ENCODE results near the gene RASGRP2.
"Not testable (repeated sequence)": the region's sequence is repeated elsewhere in the genome, so short reads cannot be mapped to it uniquely, and the experiment has no call there.

The RASGRP2 gene

GRCh38 chr11:64710418-64711137 lies 33.4 kb downstream of the RASGRP2 start:
- TF ChIP-seq CTCF (IDR thresholded peaks at IDR 0.05; ENCODE audit: extremely low read depth, missing control alignments) = no peak
- no peak for DNase-seq (ENCODE audit: low spot score)

- no peak for DNase-seq (ENCODE audit: low spot score)
- TF ChIP-seq CTCF (IDR thresholded peaks at IDR 0.05; ENCODE audit: extremely low read depth, missing control alignments) = no peak
These were observed 38.4 kb downstream of the RASGRP2 start for GRCh38 chr11:64705501-64705900.

- DNase-seq (ENCODE audit: low spot score) = no peak
- no peak for TF ChIP-seq CTCF (IDR thresholded peaks at IDR 0.05; ENCODE audit: extremely low read depth, missing control alignments)
These were observed 40.9 kb downstream of the RASGRP2 start for GRCh38 chr11:64703048-64703447.

- not testable (repeated sequence) for DNase-seq (ENCODE audit: low spot score)
These were observed 42.0 kb downstream of the RASGRP2 start for GRCh38 chr11:64701956-64702355.

GRCh38 chr11:64698427-64698826 lies 45.5 kb downstream of the RASGRP2 start:
- DNase-seq (ENCODE audit: low spot score) = no peak
- no peak for TF ChIP-seq CTCF (IDR thresholded peaks at IDR 0.05; ENCODE audit: extremely low read depth, missing control alignments)

DNA sequence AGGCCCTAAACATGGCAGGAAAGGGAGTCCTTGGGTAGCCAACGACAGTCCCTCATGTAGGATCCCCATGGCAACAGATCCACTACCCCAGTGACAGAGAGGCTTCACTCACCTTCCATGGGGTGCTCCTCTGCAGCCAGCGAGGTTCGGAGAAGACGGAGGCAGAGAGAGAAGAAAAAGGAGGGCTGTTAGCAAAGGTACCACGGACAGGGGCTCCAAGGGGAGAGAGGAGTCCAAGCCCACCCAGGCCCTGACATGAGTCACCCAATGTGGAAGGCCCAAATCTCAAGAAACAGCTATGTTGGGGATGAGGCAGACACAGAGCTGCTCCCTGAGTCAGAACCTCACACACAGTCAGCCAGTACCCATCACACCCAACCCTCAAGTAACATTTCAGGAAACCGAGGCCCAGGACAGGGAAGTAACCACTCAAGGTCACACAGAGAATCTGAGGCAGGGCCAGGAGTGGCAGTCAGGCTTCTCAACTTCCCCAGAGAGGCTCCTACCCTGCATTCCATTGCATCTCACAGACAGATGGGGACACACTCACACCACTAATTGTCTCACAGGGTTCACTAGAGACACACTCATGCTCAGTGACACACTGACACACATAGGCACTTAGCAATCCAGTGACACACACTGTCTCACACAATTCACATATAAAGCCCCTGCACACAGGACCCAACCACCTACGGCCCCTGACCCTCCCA lies 46.1 kb downstream of the RASGRP2 start:
- DNase-seq (ENCODE audit: low spot score) = no peak
- TF ChIP-seq CTCF (IDR thresholded peaks at IDR 0.05; ENCODE audit: extremely low read depth, missing control alignments) = no peak

DNA sequence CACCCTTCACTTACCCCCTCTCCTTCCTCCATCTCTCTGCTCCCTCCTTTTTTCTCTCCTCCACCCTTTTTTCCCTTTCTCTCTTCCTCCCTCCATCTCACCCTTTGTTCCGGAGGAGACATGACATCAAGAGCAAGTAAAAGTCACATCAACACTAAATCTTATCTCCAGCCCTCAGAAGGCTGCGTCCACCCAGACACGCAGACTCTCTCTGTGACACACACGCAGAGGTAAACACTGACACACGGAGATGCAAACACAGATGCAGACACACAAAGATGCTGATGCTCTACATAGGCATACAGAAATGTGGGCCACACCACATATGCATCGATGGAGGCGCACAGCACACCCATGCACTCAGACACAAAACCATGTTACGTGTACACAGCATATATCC lies 47.9 kb downstream of the RASGRP2 start:
- no peak for TF ChIP-seq CTCF (IDR thresholded peaks at IDR 0.05; ENCODE audit: extremely low read depth, missing control alignments)
- DNase-seq (ENCODE audit: low spot score) = no peak

DNA sequence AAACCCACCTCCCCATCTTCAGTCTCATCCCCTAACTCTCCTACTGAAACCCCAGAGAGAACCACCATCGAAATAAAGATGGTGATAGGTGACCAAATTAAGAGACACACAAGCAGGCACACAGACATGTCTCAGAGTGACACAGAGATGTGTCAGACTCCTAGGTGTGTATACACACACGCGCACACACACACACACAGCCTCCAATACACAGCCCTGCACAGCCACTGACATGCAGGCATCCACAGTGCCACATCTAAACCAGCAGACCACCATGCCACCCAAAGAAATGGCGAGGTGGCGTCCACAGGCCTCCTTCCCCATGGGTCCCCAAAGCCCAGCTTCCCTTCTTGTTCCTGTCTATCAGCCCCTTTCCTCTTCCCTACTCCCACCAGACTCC lies 48.4 kb downstream of the RASGRP2 start:
- TF ChIP-seq CTCF (IDR thresholded peaks at IDR 0.05; ENCODE audit: extremely low read depth, missing control alignments) = no peak
- DNase-seq (ENCODE audit: low spot score) = no peak

Data from GM20000 (cell line).